Left lung (tissue), 10 donors: ENCODE measurements around the gene AHCYL2. TPM values are rescaled to one million over a fixed set of nuclear protein-coding genes. Genes with fewer than 3 reads are reported as not detected.

Source experiments
- ATAC-seq: fragments of 200-7000 bp; cut with Tn5 transposase; one replicate; pipeline ENCODE4 v1.9.1; 2020; ENCODE audit warnings: moderate library complexity
- DNase-seq, 4 donors: peaks; one replicate each; pipeline ENCODE4 v3.0.0-alpha.2; 2013 to 2020
- H3K27ac ChIP-seq, 2 donors: fragments of 200-600 bp; sonication (generic) in 1 of 2; one replicate each; pipeline versions ENCODE4 v1.5.0 to v1.8.0; 2020 to 2021
- H3K27me3 ChIP-seq, 2 donors: fragments of 200-600 bp; sonication (generic) in 1 of 2; one replicate each; pipeline versions ENCODE4 v1.5.0 to v1.8.0; 2020 to 2021
- H3K36me3 ChIP-seq, 2 donors: fragments of 200-600 bp; sonication (generic) in 1 of 2; one replicate each; pipeline versions ENCODE4 v1.5.0 to v1.8.0; 2020 to 2021
- H3K4me1 ChIP-seq, 2 donors: fragments of 200-600 bp; one replicate each; pipeline ENCODE4 v1.8.0; 2021
- H3K4me3 ChIP-seq, 2 donors: fragments of 200-600 bp; sonication (generic) in 1 of 2; one replicate each; pipeline versions ENCODE4 v1.5.0 to v1.8.0; 2020 to 2021; ENCODE audit warnings: mild to moderate bottlenecking in 1 of 2
- H3K9me3 ChIP-seq, 2 donors: fragments of 200-600 bp; sonication (generic) in 1 of 2; one replicate each; pipeline versions ENCODE4 v1.5.0 to v1.8.0; 2020 to 2021
- CTCF ChIP-seq, 2 donors: fragments of 200-600 bp; sonication (generic) in 1 of 2; IDR thresholded peaks; one replicate each; pipeline versions ENCODE4 v1.5.0 to v1.8.0; 2021; ENCODE audit warnings: antibody characterized with exemption in 2 of 2
- intact Hi-C, 2 donors: fragments of 100-400 bp; cut with DNase I; formaldehyde crosslinking; loops; one replicate each; pipeline versions ENCODE4 v1.11.2 to v1.14.2; 2022
- polyA plus RNA-seq, 6 donors: library from polyadenylated mRNA; unstranded; fragments of 120-200 nt; gene quantifications; one replicate each; pipeline ENCODE4 v1.2.1, GENCODE V29; 2013; ENCODE audit not compliant: insufficient read length in 6 of 6
- total RNA-seq, 2 donors: library from RNA; stranded (reverse); fragmentation: NEBNext Ultra II Directional; extraction: Animal tissue kit (Norgen Biotek cat#: 25700); gene quantifications; one replicate each; pipeline ENCODE4 v1.2.1, GENCODE V29; 2021
- donor health status: DM: no; HTN: yes; CAD: no.
- donor health status: DM: no; HTN: no; CAD: no.

Gene AHCYL2
- total and polyA plus RNA-seq, 8 donors = 16.2 to 219 (median 21.3) TPM

DNA sequence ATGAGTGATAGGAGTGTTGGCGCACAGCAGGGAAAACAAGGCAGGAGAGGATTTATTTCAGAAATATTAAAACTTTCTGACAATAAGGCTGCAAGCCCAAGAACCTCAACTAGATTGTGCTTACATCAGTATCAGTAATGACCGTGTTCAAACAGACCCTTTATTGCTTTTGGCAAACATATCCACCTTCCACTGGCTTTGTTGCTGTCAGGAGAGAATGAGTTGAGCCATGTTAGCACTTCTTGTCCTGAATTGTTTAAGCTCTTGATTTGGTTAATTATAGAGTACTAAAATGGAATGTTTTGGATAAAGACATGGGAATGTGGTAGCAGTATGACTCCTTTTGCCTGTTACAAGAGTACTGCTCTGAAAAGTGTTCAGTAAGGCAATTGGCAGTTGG is 3.8 kb downstream of the AHCYL2 start:
- Histone ChIP-seq H3K4me3 (no peak overlapping the region), H3K4me1 (peaks cover 0 to 18% of the 10 kb centered on the region in 2 donors), H3K9me3 (no peaks in the 10 kb centered on the region), H3K27ac (no peak overlapping the region), H3K27me3 (no peaks in the 10 kb centered on the region), H3K36me3 (no peaks in the 10 kb centered on the region)
- intact Hi-C loops = no loop called here
- DNase-seq = no peak
- ATAC-seq = no peak
- no peak for TF ChIP-seq CTCF (IDR thresholded peaks at IDR 0.05)

GRCh38 chr7:129231666-129232065 is 6.8 kb downstream of the AHCYL2 start:
- peaks cover 0 to 3% of the 10 kb centered on the region in 2 donors for H3K4me1 ChIP-seq
- H3K4me3 ChIP-seq = no peak overlapping the region
- H3K27me3 ChIP-seq = no peaks in the 10 kb centered on the region
- DNase-seq (no peak), ATAC-seq (no peak)
- intact Hi-C loops = no loop called here
- no peak for TF ChIP-seq CTCF (IDR thresholded peaks at IDR 0.05)
- no peak overlapping the region for H3K27ac ChIP-seq
- H3K36me3 ChIP-seq = no peaks in the 10 kb centered on the region
- no peaks in the 10 kb centered on the region for H3K9me3 ChIP-seq

- no peak for TF ChIP-seq CTCF (IDR thresholded peaks at IDR 0.05)
- ATAC-seq (no peak), DNase-seq (no peak)
- H3K27me3 ChIP-seq = no peaks in the 10 kb centered on the region
- no peak overlapping the region for H3K27ac ChIP-seq
- intact Hi-C loops = no loop called here
- H3K4me1 ChIP-seq = no peaks in the 10 kb centered on the region
- no peak overlapping the region for H3K4me3 ChIP-seq
- H3K36me3 ChIP-seq = no peaks in the 10 kb centered on the region
- no peaks in the 10 kb centered on the region for H3K9me3 ChIP-seq
Observed at GRCh38 chr7:129238546-129238945, 13.7 kb downstream of the AHCYL2 start.

DNA sequence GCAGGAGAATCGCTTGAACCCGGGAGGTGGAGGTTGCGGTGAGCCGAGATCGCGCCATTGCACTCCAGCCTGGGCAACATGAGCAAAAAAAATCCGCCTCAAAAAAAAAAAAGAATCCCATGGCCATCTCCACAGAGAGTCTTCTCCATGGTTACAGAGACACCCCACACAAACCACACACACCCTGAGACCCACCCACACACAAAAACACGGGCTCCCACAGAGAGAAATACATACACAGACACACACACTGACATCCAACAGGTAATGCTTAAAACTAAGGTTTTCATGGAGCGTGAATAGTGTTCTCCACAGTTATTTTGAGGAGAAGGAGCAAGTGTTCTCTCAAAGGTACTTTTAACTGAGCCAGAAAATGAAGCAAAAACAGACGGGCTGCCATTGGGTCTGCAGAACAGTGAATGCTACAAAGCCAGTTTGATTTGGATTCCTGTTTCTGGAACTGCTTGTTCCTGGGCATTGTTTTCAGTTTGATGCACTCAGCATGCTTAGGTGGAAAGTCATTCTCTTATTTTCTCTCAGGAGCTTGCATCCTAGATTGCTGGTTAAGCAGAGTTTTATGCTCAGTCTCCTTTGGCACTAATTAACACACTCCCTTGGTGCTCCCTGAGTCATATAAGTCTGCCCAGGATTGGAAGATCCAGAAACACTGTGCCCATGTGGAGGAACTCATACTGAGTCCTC is 15.4 kb downstream of the AHCYL2 start:
- Histone ChIP-seq H3K36me3 (no peaks in the 10 kb centered on the region), H3K9me3 (no peaks in the 10 kb centered on the region), H3K27ac (no peak overlapping the region), H3K4me1 (no peaks in the 10 kb centered on the region), H3K27me3 (no peaks in the 10 kb centered on the region), H3K4me3 (no peak overlapping the region)
- ATAC-seq = no peak
- no peak for TF ChIP-seq CTCF (IDR thresholded peaks at IDR 0.05)
- DNase-seq = no peak
- intact Hi-C loops = no loop called here

DNA sequence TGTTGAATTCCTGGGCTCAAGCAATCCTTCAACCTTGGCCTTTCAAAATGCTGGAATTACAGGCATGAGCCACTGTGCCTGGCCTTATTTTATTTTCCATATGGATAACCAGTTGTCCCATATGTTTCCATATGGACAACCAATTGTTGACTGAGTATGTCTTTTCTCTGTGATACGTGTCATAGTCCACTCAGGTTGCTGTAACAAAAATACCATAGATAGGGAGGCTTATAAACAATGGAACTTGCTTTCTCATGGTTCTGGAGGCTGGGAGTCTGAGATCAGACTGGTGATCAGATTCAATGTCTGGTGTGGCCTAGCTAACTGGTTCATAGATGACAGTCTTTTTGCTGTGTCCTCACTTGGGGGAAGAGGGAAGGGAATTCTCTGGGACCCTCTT is 19.4 kb downstream of the AHCYL2 start:
- TF ChIP-seq CTCF (IDR thresholded peaks at IDR 0.05) = no peak
- H3K4me1 ChIP-seq = no peaks in the 10 kb centered on the region
- DNase-seq = no peak
- H3K27me3 ChIP-seq = no peaks in the 10 kb centered on the region
- no peaks in the 10 kb centered on the region for H3K9me3 ChIP-seq
- no peak overlapping the region for H3K4me3 ChIP-seq
- H3K27ac ChIP-seq = no peak overlapping the region
- no peak for ATAC-seq
- intact Hi-C loops = no loop called here
- H3K36me3 ChIP-seq = no peaks in the 10 kb centered on the region
